GM10248 (cell line): ENCODE data around the gene CST3.
"Not testable (repeated sequence)": the region's sequence is repeated elsewhere in the genome, so short reads cannot be mapped to it uniquely, and the experiment has no call there.

ENCODE experiments used
- CTCF ChIA-PET: fragments of 300-600 bp; sonication (Branson Sonifier 250); formaldehyde crosslinking; extraction: SDS; loops from one replicate; lab custom pipeline; 2021; ENCODE audit warnings: antibody characterized with exemption; lab: Yijun Ruan, JAX
- POLR2A ChIA-PET: fragments of 350-650 bp; sonication (Branson Sonifier 250); formaldehyde crosslinking; extraction: SDS; loops from one replicate; lab custom pipeline; 2020; ENCODE audit warnings: antibody characterized with exemption; lab: Yijun Ruan, JAX
- DNase-seq: peaks from one replicate; pipeline ENCODE4 v3.0.0; 2012; ENCODE audit errors: extremely low spot score
- TF ChIP-seq, protein P1 (sequence below): IDR thresholded peaks from 2 replicates; pipeline ENCODE4 v1.5.1; 2012; ENCODE audit warnings: mild to moderate bottlenecking, low read depth; ENCODE audit errors: extremely low read depth, missing control alignments, control extremely low read depth

Gene CST3

DNA sequence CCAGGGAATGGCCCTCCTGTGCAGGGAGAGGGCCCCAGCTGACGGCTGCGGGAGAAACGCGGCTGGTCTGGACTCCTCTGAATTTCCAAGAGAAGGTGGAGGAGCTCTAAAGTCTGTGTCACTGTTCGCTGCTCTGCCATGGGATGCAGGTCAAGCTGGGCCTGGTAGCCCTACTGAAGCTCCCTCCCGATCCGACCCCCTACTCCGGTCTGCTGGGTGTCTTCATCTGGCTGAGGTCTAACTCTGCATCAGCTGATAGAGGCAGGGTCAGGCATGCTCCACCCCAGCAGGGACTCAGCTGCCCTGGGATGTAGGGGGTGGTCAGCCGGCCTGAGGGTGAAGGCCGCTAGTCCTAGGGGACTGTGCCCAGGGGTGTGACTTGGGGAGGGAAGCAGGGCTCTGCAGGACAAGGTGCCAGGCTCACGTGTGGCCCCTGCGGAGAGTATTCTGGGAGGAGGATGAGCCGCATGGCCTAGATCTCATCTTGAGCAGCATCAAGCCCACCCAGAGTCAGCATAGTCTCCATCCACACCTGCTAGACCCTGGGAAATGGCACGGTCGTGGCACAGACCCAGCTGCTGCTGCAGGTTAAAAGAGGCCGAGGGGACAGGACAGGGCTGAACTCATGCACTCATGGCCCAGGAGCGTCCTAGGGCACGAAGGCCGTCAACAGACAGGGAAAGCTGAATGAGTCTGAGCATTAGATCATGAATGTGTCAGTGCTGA, 1.4 kb downstream of the CST3 start:
- TF ChIP-seq, protein P1, sequence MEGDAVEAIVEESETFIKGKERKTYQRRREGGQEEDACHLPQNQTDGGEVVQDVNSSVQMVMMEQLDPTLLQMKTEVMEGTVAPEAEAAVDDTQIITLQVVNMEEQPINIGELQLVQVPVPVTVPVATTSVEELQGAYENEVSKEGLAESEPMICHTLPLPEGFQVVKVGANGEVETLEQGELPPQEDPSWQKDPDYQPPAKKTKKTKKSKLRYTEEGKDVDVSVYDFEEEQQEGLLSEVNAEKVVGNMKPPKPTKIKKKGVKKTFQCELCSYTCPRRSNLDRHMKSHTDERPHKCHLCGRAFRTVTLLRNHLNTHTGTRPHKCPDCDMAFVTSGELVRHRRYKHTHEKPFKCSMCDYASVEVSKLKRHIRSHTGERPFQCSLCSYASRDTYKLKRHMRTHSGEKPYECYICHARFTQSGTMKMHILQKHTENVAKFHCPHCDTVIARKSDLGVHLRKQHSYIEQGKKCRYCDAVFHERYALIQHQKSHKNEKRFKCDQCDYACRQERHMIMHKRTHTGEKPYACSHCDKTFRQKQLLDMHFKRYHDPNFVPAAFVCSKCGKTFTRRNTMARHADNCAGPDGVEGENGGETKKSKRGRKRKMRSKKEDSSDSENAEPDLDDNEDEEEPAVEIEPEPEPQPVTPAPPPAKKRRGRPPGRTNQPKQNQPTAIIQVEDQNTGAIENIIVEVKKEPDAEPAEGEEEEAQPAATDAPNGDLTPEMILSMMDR = no peak
- DNase-seq = no peak
- POLR2A ChIA-PET = no interaction called here
- CTCF ChIA-PET = no interaction called here

DNA sequence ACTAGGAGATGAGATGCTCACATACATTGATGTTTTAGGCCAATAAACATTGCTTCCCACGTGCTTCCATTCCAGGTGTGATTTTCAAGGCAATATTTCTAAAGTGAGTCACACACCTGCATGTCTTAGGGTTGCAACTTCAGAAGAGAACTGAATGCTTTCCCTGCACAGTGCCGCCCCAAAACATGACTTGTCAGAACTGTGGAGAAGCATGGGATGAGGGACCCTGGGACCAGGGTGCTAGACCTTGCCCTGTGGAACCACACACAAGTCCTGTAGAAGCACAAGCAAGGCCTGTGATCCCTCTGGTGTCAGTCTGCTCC, 2.0 kb downstream of the CST3 start:
- DNase-seq, POLR2A ChIA-PET, CTCF ChIA-PET: not testable (repeated sequence)

DNA sequence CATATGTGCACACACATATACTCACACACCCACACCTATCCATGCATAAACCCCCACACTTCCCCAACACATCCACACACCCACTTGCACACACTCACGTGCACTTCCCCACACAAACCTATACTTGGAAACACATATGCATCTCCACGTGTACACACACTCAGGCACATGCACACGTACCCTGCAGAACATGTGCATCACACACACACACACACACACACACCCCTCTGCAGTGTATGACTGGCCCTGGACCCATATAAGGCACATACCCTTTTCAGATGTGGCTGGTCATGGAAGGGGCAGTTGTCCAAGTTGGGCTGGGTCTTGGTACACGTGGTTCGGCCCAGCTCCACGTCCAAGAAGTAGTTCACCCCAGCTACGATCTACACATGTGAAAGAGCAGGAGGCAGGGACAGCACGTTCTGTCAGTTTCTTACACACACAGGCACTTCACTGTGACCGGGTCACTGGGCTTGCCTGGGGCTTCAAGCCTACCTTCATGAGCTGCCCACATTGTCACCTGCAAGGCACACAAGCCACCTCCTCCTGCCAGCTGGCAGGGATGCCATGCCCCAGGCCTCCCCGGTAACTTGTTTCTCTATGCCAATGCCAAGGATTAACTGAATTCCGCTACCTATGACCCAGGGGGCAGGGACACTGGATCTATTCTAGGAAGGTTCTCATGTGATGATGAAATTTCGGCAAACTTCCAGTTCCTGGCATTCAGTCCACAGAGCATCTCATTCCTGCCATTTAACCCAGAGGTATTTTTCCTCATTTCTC, 2.6 kb downstream of the CST3 start:
- POLR2A ChIA-PET = no interaction called here
- peak; percentile 6 for DNase-seq
- CTCF ChIA-PET = no interaction called here
- TF ChIP-seq, protein P1 = no peak

DNA sequence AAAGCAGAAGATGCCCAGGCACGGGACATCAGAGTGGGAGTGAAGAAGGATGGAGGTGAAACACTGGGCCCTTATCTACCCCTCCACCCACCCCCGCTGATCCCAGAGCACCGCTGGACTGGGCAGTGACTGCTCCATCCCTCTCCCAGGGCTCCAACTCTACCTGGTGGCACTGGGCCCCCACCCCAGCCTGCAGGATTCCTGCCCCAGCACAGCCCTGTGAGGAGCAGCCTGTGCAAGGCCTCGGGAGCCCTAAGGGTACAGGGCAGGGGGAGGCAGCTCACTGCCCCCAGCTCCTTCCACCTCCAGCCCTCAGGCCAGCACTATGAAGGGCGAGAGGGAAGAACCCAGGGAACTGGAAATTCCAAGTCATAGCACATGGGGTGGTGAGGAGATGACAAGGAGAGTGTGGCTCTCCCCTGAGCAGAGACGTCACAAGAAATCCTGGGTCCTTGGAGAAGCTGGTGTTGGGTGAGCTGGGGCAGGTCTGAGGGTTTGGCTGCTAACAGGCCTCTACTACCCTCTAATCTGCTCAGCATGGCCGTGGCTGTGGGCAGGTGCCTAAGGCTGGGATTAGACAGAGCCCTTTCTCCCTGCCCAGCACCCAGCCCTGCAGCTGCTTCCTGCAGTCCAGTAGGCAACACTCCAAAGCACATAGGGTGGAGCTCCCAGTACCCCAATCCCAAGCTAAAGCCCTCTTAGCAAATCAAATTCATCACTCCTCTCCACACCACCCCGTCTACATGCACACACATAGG, 3.5 kb downstream of the CST3 start:
- DNase-seq = no peak
- ChIA-PET POLR2A (no interaction called here), CTCF (interaction anchor here (1.4 kb wide), 1 partner anchor 34 kb away, joined by 4 read pairs; no protein-coding TSS in a partner anchor)
- TF ChIP-seq, protein P1 = no peak

DNA sequence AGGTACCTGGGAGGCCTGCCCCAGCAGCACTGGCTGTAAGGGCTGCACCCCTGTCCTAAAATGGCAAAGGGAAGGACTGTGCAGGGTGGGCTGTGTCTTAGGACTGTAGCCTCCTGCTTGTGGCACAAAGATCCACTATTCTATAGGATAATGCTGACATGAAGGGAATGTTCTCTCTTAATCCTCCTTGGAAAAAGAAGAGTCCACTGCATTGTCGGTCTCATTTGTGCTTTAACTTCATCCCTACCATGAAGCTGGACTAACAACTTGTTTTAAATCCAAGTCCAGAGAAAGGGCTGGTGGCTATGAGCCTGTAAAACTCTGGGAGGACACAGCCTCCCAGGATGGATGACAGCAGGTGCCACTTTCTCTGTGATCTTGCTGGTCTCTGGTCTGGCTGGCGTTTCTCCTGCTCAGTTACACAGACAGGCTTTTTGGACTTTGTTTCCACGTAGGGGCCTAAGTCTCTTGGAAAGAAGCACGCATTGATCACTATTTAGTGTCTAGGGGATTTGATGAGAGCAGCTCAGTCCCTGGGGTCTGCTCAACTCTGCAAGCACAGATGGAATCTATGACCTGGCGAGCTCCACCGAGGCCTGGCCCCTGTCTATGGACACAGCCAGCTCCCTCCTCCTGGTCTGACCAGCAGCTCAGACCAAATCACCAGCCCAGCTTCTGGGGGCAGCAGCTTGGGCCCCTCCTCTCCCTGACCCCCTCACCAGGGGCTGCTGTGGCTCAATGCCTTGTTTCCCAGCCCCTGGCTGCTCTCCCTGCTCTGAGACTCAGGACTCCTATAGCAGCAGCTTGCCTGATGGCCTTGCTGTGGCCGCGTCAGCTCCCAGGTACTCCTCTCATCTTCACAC, 4.8 kb downstream of the CST3 start:
- ChIA-PET CTCF (interaction anchor here (1.4 kb wide), 1 partner anchor 35 kb away, joined by 4 read pairs; no protein-coding TSS in a partner anchor), POLR2A (no interaction called here)
- TF ChIP-seq, protein P1 = no peak
- DNase-seq = no peak

DNA sequence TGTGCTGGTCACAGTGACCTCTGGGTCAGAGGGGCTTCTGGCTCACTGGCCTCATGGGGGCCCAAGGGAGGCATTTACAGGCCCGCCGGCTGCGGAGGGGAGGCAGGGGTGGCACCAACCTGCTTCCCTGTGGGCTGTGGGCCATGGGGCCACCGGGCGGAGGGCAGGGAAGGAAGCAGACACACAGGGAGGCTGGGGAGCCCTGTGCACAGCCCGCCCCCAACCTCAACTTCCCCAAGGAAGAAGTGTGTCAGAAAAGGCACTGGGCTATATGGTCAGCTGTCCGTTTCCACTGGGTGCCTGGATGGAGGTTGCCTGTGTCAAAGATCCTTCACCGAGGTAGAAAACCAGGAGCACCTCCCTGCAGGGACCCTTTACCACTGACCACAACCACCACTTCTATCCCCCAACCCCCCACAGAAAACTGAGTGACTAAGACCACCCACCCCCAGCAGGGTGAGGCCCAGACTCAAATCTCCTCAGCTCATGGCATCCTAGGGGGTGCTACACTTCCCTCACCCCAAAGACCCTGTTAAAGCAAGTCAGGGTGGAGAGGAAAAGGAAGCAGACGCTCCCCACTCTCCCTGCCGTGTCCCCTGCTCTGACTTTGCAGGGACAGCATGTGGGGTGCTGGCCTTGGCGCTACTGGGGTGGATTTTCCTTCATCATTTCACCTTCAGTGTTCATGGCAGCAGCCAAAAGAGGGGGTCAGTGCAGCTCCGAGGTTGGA, 5.6 kb downstream of the CST3 start:
- DNase-seq = no peak
- ChIA-PET POLR2A (no interaction called here), CTCF (no interaction called here)
- TF ChIP-seq, protein P1 = no peak
